A549 (cell line): ENCODE results near the gene ULBP3.
"Not testable (repeated sequence)": the region's sequence is repeated elsewhere in the genome, so short reads cannot be mapped to it uniquely, and the experiment has no call there.

Experiments used
- JUNB ChIP-seq: fragments of >200 bp; sonication (Bioruptor Twin); formaldehyde crosslinking; IDR thresholded peaks from 2 replicates; pipeline ENCODE4 v1.6.1; 2016
- POLR2A ChIP-seq: IDR thresholded peaks from 2 replicates; pipeline ENCODE4 v1.6.1; 2012; ENCODE audit warnings: mild to moderate bottlenecking, low read length
- RAD21 ChIP-seq, 2 experiments: fragments of >200 bp in 1 of 2; sonication (Bioruptor Twin) in 1 of 2; formaldehyde crosslinking in 1 of 2; IDR thresholded peaks in 1 of 2; conservative IDR thresholded peaks in 1 of 2; 2 replicates in 1 of 2; 3 replicates in 1 of 2; pipeline ENCODE4 v1.6.1; 2012 to 2018; ENCODE audit warnings: inconsistent platforms in 1 of 2
- RCOR1 ChIP-seq: fragments of 150-350 bp; IDR thresholded peaks from 2 replicates; pipeline ENCODE4 v1.6.1; 2014; ENCODE audit warnings: antibody characterized with exemption, low read length, low read depth
- ZFP36 ChIP-seq: fragments of 450-650 bp; IDR thresholded peaks from 2 replicates; pipeline ENCODE4 v1.6.1; 2014; ENCODE audit warnings: borderline replicate concordance; ENCODE audit not compliant: partially characterized antibody
- TF ChIP-seq, protein P1 (sequence below): fragments of >200 bp; sonication (Bioruptor Twin); formaldehyde crosslinking; IDR thresholded peaks from 3 replicates; pipeline ENCODE4 v1.5.1; 2016

DNA sequence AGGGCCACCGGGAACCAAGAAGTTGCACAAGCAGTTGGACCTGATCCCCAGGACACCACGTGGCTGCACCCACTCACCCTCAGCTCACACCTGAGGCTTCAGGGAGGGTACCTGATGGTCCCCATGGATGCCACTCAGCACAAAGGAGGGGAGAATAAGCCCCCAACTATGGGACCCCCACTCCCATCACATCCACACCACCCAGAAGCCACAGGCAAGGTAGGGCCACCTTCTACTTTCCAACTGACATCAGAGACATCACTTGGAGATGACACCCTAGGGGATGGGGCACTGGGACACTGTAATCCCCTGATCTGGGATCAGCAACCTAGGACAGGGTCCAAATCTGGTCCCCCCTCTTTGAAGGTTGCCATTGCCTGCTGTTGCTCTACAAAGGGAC is 44.9 kb downstream of the ULBP3 start:
- not testable (repeated sequence) for TF ChIP-seq RCOR1; RAD21 (conservative IDR thresholded peaks at IDR 0.05 in 1 of 2, IDR thresholded peaks at IDR 0.05 in 1 of 2); POLR2A; JUNB; ZFP36
- TF ChIP-seq, protein P1, sequence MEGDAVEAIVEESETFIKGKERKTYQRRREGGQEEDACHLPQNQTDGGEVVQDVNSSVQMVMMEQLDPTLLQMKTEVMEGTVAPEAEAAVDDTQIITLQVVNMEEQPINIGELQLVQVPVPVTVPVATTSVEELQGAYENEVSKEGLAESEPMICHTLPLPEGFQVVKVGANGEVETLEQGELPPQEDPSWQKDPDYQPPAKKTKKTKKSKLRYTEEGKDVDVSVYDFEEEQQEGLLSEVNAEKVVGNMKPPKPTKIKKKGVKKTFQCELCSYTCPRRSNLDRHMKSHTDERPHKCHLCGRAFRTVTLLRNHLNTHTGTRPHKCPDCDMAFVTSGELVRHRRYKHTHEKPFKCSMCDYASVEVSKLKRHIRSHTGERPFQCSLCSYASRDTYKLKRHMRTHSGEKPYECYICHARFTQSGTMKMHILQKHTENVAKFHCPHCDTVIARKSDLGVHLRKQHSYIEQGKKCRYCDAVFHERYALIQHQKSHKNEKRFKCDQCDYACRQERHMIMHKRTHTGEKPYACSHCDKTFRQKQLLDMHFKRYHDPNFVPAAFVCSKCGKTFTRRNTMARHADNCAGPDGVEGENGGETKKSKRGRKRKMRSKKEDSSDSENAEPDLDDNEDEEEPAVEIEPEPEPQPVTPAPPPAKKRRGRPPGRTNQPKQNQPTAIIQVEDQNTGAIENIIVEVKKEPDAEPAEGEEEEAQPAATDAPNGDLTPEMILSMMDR: not testable (repeated sequence)
